Gastrocnemius medialis (tissue), 4 donors: ENCODE results near the gene RPUSD2. TPM values are rescaled to one million over a fixed set of nuclear protein-coding genes. Genes with fewer than 3 reads are reported as not detected.

Experiments used
- ATAC-seq, 2 donors: fragments of 150-250 bp; one replicate each; pipeline ENCODE4 v1.9.1; 2016
- DNase-seq, 2 donors: peaks; one replicate each; pipeline ENCODE4 v3.0.0-alpha.2; 2019
- H3K27ac ChIP-seq, 4 donors: fragments of 200-600 bp; sonication (generic); 1 replicate in 1 of 4; 2 replicates in 3 of 4; pipeline ENCODE4 v1.5.1; 2016 to 2018; ENCODE audit warnings: mild to moderate bottlenecking in 2 of 4, moderate library complexity in 1 of 4
- H3K27me3 ChIP-seq, 3 donors: fragments of 200-600 bp; sonication (generic) in 2 of 3; 1 replicate in 1 of 3; 2 replicates in 2 of 3; pipeline versions ENCODE4 v1.5.1 to v1.6.0; 2016 to 2019; ENCODE audit warnings: mild to moderate bottlenecking in 1 of 3, moderate library complexity in 1 of 3
- H3K36me3 ChIP-seq, 2 donors: fragments of 200-600 bp; sonication (generic) in 1 of 2; one replicate each; pipeline ENCODE4 v1.5.1; 2017 to 2018
- H3K4me1 ChIP-seq, 2 donors: fragments of 200-600 bp; sonication (generic) in 1 of 2; one replicate each; pipeline ENCODE4 v1.5.1; 2016 to 2017; ENCODE audit warnings: mild to moderate bottlenecking in 2 of 2
- H3K4me3 ChIP-seq, 4 donors: fragments of 200-600 bp; sonication (generic) in 3 of 4; 1 replicate in 1 of 4; 2 replicates in 3 of 4; pipeline ENCODE4 v1.5.1; 2016 to 2019; ENCODE audit warnings: mild to moderate bottlenecking in 2 of 4
- H3K9me3 ChIP-seq, 3 donors: fragments of 200-600 bp; sonication (generic) in 2 of 3; 1 replicate in 1 of 3; 2 replicates in 2 of 3; pipeline ENCODE4 v1.5.1; 2016 to 2019
- CTCF ChIP-seq, 5 experiments: fragments of 450-650 bp in 3 of 5; fragments of 200-600 bp in 2 of 5; sonication (generic) in 2 of 5; IDR thresholded peaks in 4 of 5; conservative IDR thresholded peaks in 1 of 5; 1 replicate in 4 of 5; 2 replicates in 1 of 5; pipeline ENCODE4 v1.5.1; 2016 to 2019; ENCODE audit warnings: antibody characterized with exemption in 5 of 5, mild to moderate bottlenecking in 3 of 5, moderate library complexity in 3 of 5
- POLR2A ChIP-seq, 2 donors: fragments of 450-650 bp; IDR thresholded peaks; one replicate each; pipeline ENCODE4 v1.6.1; 2017; ENCODE audit warnings: antibody characterized with exemption in 2 of 2, mild to moderate bottlenecking in 2 of 2, moderate library complexity in 2 of 2
- in situ Hi-C, 4 donors: fragments of 200-750 bp; cut with MboI; loops; one replicate each; pipeline versions ENCODE4 v1.15.0 to v1.8.0; 2017; ENCODE audit warnings: low sequenced_read_pairs in 4 of 4
- intact Hi-C: fragments of 100-400 bp; cut with DNase I; formaldehyde crosslinking; loops from one replicate; pipeline ENCODE4 v1.15.1; 2023; ENCODE audit warnings: low total_unique reads
- total RNA-seq, 4 donors: library from RNA; depleted of rRNA; stranded (reverse); fragments of >200 nt; gene quantifications; one replicate each; pipeline versions ENCODE4 v1.1.0 to v1.2.3, GENCODE V29; 2016

RPUSD2 gene
- total RNA-seq, 4 donors from 2014 or later, result 4.5 to 9.1 (median 6.5) TPM

GRCh38 chr15:40593165-40593564 is 24.1 kb downstream of the RPUSD2 start:
- DNase-seq (no peak), ATAC-seq (no peak)
- H3K9me3 ChIP-seq, result no peaks in the 10 kb centered on the region
- no peak overlapping the region for H3K4me3 ChIP-seq
- H3K27ac ChIP-seq, result peak overlapping the region in 2 of 4 donors; percentile 88 to 97
- H3K36me3 ChIP-seq, result no peaks in the 10 kb centered on the region
- in situ Hi-C loops (loop anchor here in 2 of 4 donors (5.0 to 10.0 kb wide), 3 partner anchors 58 to 302 kb away; partner anchors contain the start of gene VPS18 (in 2 of the 2)), intact Hi-C loops (loop anchor here (2.0 to 10.0 kb wide), 4 partner anchors 71 to 299 kb away; partner anchors contain the start of genes DNAJC17, RAD51, VPS18 and ZFYVE19)
- TF ChIP-seq POLR2A (IDR thresholded peaks at IDR 0.05) (no peak), CTCF (IDR thresholded peaks at IDR 0.05 in 4 of 5, conservative IDR thresholded peaks at IDR 0.05 in 1 of 5) (no peak)
- peaks cover 9% of the 10 kb centered on the region in 2 donors for H3K4me1 ChIP-seq
- H3K27me3 ChIP-seq, result no peaks in the 10 kb centered on the region

- in situ Hi-C loops, result loop anchor here in 2 of 4 donors (5.0 to 10.0 kb wide), 3 partner anchors 59 to 301 kb away; partner anchors contain the start of gene VPS18 (in 2 of the 2)
- Histone ChIP-seq H3K4me3 (peak within 1 kb of the TSS; percentile 72 to 88 (median 82)), H3K27me3 (no peaks in the 10 kb centered on the region), H3K27ac (peak within 1 kb of the TSS; percentile 88 to 97 (median 93)), H3K9me3 (no peaks in the 10 kb centered on the region), H3K36me3 (no peaks in the 10 kb centered on the region), H3K4me1 (peaks cover 9% of the 10 kb centered on the region in 2 donors)
- intact Hi-C loops, result loop anchor here (2.0 to 10.0 kb wide), 5 partner anchors 25 to 298 kb away; partner anchors contain the start of genes DNAJC17, RAD51, RPUSD2 and VPS18
- DNase-seq, result peak; percentile 83 to 91
- TF ChIP-seq CTCF (IDR thresholded peaks at IDR 0.05 in 4 of 5, conservative IDR thresholded peaks at IDR 0.05 in 1 of 5) (no peak), POLR2A (IDR thresholded peaks at IDR 0.05) (no peak)
- peak; percentile 97 to 98 for ATAC-seq
Observed at GRCh38 chr15:40593588-40594428, 24.7 kb downstream of the RPUSD2 start, which contains the start of gene KNL1. KNL1 (plus strand) TSS chr15:40594249; CDS start chr15:40602932, 8,683 bp downstream.

GRCh38 chr15:40594429-40594836 is 25.3 kb downstream of the RPUSD2 start:
- Histone ChIP-seq H3K4me1 (peaks cover 9% of the 10 kb centered on the region in 2 donors), H3K36me3 (no peaks in the 10 kb centered on the region), H3K27ac (peak overlapping the region in 3 of 4 donors; percentile 88 to 97 (median 94)), H3K27me3 (no peaks in the 10 kb centered on the region), H3K4me3 (peak overlapping the region; percentile 72 to 88 (median 82)), H3K9me3 (no peaks in the 10 kb centered on the region)
- TF ChIP-seq CTCF (IDR thresholded peaks at IDR 0.05 in 4 of 5, conservative IDR thresholded peaks at IDR 0.05 in 1 of 5), result no peak
- no peak for TF ChIP-seq POLR2A (IDR thresholded peaks at IDR 0.05)
- in situ Hi-C loops, result loop anchor here in 2 of 4 donors (5.0 to 10.0 kb wide), 3 partner anchors 60 to 300 kb away; partner anchors contain the start of gene VPS18 (in 2 of the 2)
- intact Hi-C loops, result loop anchor here (2.0 to 10.0 kb wide), 4 partner anchors 26 to 298 kb away; partner anchors contain the start of genes DNAJC17, RPUSD2, VPS18 and ZFYVE19
- ATAC-seq, result peak; percentile 12 to 26
- peak; percentile 2 to 26 for DNase-seq

- intact Hi-C loops (loop anchor here (2.0 to 10.0 kb wide), 2 partner anchors 26 to 210 kb away; partner anchors contain the start of genes DNAJC17, RPUSD2 and ZFYVE19), in situ Hi-C loops (loop anchor here in 2 of 4 donors (10.0 kb wide), 2 partner anchors 60 to 300 kb away; partner anchors contain the start of gene VPS18 (in 2 of the 2))
- H3K27me3 ChIP-seq, result no peaks in the 10 kb centered on the region
- H3K9me3 ChIP-seq, result no peaks in the 10 kb centered on the region
- peaks cover 9% of the 10 kb centered on the region in 2 donors for H3K4me1 ChIP-seq
- H3K36me3 ChIP-seq, result no peaks in the 10 kb centered on the region
- no peak overlapping the region for H3K27ac ChIP-seq
- ATAC-seq (no peak), DNase-seq (no peak)
- H3K4me3 ChIP-seq, result no peak overlapping the region
- no peak for TF ChIP-seq POLR2A (IDR thresholded peaks at IDR 0.05)
Observed at GRCh38 chr15:40595219-40595618, 26.1 kb downstream of the RPUSD2 start.
